Lower leg skin (tissue), 3 donors: ENCODE results near the gene NEK11.

Source experiments
- POLR2A ChIP-seq, 2 donors: fragments of 450-650 bp; IDR thresholded peaks; one replicate each; pipeline ENCODE4 v1.6.1; 2016 to 2017; ENCODE audit warnings: antibody characterized with exemption in 2 of 2, mild to moderate bottlenecking in 1 of 2, moderate library complexity in 1 of 2
- TF ChIP-seq, protein P1 (sequence below), 3 donors: fragments of 450-650 bp; IDR thresholded peaks; one replicate each; pipeline ENCODE4 v1.5.1; 2016; ENCODE audit warnings: antibody characterized with exemption in 3 of 3, mild to moderate bottlenecking in 3 of 3, moderate library complexity in 2 of 3

DNA sequence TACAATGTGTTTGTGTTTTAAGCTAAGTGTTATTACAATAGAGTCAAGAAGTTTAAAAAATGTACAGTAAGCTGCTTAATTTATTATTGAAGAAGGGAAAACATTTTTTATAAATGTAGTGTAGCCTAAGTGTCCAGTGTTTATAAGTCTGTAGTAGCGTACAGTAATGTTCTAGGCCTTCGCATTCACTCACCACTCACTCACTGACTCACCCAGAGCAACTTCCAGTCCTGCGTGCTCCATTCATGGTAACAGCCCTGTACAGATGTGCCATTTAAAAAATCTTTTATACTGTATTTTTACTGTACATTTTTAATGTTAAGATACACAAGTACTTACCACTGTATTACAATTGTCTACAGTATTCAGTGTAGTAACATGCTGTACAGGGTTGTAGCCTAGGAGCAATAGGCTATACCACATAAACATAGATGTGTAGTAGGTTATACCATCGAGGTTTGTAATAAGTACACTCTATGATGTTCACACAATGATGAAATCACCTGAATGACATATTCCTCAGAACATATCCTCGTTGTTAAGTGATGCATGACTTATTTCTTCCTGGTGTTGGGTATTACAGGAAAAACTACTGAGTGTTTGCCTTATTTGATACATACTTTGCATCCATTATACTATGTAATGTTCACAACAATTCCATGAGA, 198.3 kb downstream of the NEK11 start:
- TF ChIP-seq, protein P1, sequence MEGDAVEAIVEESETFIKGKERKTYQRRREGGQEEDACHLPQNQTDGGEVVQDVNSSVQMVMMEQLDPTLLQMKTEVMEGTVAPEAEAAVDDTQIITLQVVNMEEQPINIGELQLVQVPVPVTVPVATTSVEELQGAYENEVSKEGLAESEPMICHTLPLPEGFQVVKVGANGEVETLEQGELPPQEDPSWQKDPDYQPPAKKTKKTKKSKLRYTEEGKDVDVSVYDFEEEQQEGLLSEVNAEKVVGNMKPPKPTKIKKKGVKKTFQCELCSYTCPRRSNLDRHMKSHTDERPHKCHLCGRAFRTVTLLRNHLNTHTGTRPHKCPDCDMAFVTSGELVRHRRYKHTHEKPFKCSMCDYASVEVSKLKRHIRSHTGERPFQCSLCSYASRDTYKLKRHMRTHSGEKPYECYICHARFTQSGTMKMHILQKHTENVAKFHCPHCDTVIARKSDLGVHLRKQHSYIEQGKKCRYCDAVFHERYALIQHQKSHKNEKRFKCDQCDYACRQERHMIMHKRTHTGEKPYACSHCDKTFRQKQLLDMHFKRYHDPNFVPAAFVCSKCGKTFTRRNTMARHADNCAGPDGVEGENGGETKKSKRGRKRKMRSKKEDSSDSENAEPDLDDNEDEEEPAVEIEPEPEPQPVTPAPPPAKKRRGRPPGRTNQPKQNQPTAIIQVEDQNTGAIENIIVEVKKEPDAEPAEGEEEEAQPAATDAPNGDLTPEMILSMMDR (IDR thresholded peaks at IDR 0.05), result no peak
- TF ChIP-seq POLR2A (IDR thresholded peaks at IDR 0.05), result no peak
